HK-2 (cell line): ENCODE results near the gene HSPE1.
A peak's percentile ranks its signal among the peaks of the same experiment; 100 is the strongest.
"Not testable (repeated sequence)": the region's sequence is repeated elsewhere in the genome, so short reads cannot be mapped to it uniquely, and the experiment has no call there.

Experiments used
- DNase-seq: peaks from one replicate; pipeline ENCODE4 v3.0.0-alpha.2; 2018; ENCODE audit not compliant: unreplicated experiment

The HSPE1 gene

GRCh38 chr2:197498235-197498936, 1.8 kb upstream of the HSPE1 start:
- DNase-seq, result no peak

GRCh38 chr2:197498937-197499593, 1.1 kb upstream of the HSPE1 start:
- DNase-seq, result peak; percentile 66

GRCh38 chr2:197500503-197501131, 438 bp downstream of the HSPE1 start:
- no peak for DNase-seq

GRCh38 chr2:197502201-197502600, 2.0 kb downstream of the HSPE1 start:
- no peak for DNase-seq

GRCh38 chr2:197502685-197503084, 2.5 kb downstream of the HSPE1 start:
- DNase-seq, result no peak

GRCh38 chr2:197504000-197504399, 3.8 kb downstream of the HSPE1 start:
- no peak for DNase-seq

- DNase-seq, result no peak
Measured at GRCh38 chr2:197504512-197504911, 4.3 kb downstream of the HSPE1 start.

GRCh38 chr2:197506658-197507057, 6.5 kb downstream of the HSPE1 start:
- DNase-seq, result no peak

- no peak for DNase-seq
Measured at GRCh38 chr2:197513915-197514314, 13.7 kb downstream of the HSPE1 start.

GRCh38 chr2:197514754-197515153, 14.6 kb downstream of the HSPE1 start:
- DNase-seq, result no peak

- DNase-seq, result no peak
Measured at GRCh38 chr2:197515315-197515738, 15.1 kb downstream of the HSPE1 start.

GRCh38 chr2:197515739-197516392, 15.7 kb downstream of the HSPE1 start, which contains the start of gene MOB4:
TSS of gene MOB4 (plus strand) at chr2:197516066. CDS start at chr2:197516087, 21 bp downstream.
- DNase-seq, result peak; percentile 94

GRCh38 chr2:197516393-197516761, 16.2 kb downstream of the HSPE1 start:
- peak; percentile 49 for DNase-seq

- DNase-seq, result no peak
Measured at GRCh38 chr2:197517150-197517549, 17.0 kb downstream of the HSPE1 start.

GRCh38 chr2:197538412-197538811, 38.2 kb downstream of the HSPE1 start:
- DNase-seq, result no peak

- no peak for DNase-seq
Measured at GRCh38 chr2:197539734-197540133, 39.6 kb downstream of the HSPE1 start.

- no peak for DNase-seq
Measured at GRCh38 chr2:197543206-197543605, 43.0 kb downstream of the HSPE1 start.

- DNase-seq, result no peak
Measured at GRCh38 chr2:197547163-197547900, 47.2 kb downstream of the HSPE1 start.

- DNase-seq, result no peak
Measured at GRCh38 chr2:197548582-197548981, 48.4 kb downstream of the HSPE1 start.

- DNase-seq, result not testable (repeated sequence)
Measured at GRCh38 chr2:197551260-197551659, 51.1 kb downstream of the HSPE1 start.
